Measurements from ENCODE around the gene FGG. TPM values are rescaled to one million over a fixed set of nuclear protein-coding genes. Genes with fewer than 3 reads are reported as not detected.

The FGG gene
- total and polyA plus RNA-seq, 2 of the 8 experiments (the other 6 are each of a cell fraction or from before 2014, with no cell fraction given) = not detected

DNA sequence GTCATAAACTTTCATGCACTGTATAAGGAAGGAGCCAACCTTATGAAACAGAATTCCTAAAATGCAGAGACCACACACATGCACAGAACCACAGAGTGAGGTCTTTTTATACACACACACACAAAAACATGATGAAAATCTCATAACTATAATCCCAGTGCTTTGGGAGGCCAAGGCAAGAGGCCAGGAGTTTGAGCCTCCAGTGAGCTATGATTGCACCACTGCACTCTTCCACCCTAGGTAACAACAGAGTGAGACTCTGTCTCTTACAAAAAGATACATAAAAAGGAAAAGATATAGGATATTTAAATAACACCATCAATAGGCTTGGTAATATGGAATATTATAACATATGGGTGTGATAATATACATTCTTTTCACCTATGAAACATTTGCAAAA, 32.5 kb downstream of the FGG start:
- ChIA-PET CTCF (ENCODE audit: partially characterized antibody) (interaction anchor here (1.8 to 2.9 kb wide), 2 partner anchors 14 to 39 kb away, joined by 7 to 13 read pairs; no protein-coding TSS in a partner anchor), POLR2A (ENCODE audit: partially characterized antibody) (no interaction called here)
- DNase-seq (ENCODE audit: low read depth in 1 of 2, low spot score in 2 of 2) = no peak
- TF ChIP-seq ASH2L (IDR thresholded peaks at IDR 0.05; ENCODE audit: low read length) (no peak), RBBP5 (IDR thresholded peaks at IDR 0.05; ENCODE audit: borderline replicate concordance, low read depth, low read length) (no peak), RFX5 (IDR thresholded peaks at IDR 0.05; ENCODE audit: borderline replicate concordance, low read depth, low read length) (no peak), POU5F1 (IDR thresholded peaks at IDR 0.05; ENCODE audit: low read depth, low read length) (no peak), RXRA (IDR thresholded peaks at IDR 0.05; ENCODE audit: insufficient read depth, low read depth, low read length) (no peak), CEBPB (IDR thresholded peaks at IDR 0.05; ENCODE audit: low read depth, low read length) (no peak), SAP30 (IDR thresholded peaks at IDR 0.05; ENCODE audit: insufficient read depth, insufficient replicate concordance, low read length) (no peak), POLR2A (IDR thresholded peaks at IDR 0.05; ENCODE audit: control extremely low read depth in 1 of 2, low read depth in 2 of 2, low read length in 2 of 2) (no peak), RNF2 (IDR thresholded peaks at IDR 0.05; ENCODE audit: borderline replicate concordance, low read depth, low read length, missing control alignments, poor library complexity, severe bottlenecking) (no peak), JUN (IDR thresholded peaks at IDR 0.05; ENCODE audit: low read depth, low read length) (no peak)
- TF ChIP-seq, protein P1, sequence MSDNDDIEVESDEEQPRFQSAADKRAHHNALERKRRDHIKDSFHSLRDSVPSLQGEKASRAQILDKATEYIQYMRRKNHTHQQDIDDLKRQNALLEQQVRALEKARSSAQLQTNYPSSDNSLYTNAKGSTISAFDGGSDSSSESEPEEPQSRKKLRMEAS (IDR thresholded peaks at IDR 0.05) = no peak
- TF ChIP-seq, protein P2, sequence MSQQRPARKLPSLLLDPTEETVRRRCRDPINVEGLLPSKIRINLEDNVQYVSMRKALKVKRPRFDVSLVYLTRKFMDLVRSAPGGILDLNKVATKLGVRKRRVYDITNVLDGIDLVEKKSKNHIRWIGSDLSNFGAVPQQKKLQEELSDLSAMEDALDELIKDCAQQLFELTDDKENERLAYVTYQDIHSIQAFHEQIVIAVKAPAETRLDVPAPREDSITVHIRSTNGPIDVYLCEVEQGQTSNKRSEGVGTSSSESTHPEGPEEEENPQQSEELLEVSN (IDR thresholded peaks at IDR 0.05) = no peak
- TF ChIP-seq, protein P3, sequence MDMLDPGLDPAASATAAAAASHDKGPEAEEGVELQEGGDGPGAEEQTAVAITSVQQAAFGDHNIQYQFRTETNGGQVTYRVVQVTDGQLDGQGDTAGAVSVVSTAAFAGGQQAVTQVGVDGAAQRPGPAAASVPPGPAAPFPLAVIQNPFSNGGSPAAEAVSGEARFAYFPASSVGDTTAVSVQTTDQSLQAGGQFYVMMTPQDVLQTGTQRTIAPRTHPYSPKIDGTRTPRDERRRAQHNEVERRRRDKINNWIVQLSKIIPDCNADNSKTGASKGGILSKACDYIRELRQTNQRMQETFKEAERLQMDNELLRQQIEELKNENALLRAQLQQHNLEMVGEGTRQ (IDR thresholded peaks at IDR 0.05; ENCODE audit: low read length) = no peak

More for the DNA sequence above, 32.5 kb downstream of the FGG start:
- no peak overlapping the region for H2BK5ac ChIP-seq (ENCODE audit: low read depth, low read length)
- no peak overlapping the region for H3K4me3 ChIP-seq (ENCODE audit: extremely low read depth in 1 of 4, insufficient read depth in 2 of 4, low read depth in 3 of 4, low read length in 4 of 4)
- no peak overlapping the region for H3K14ac ChIP-seq (ENCODE audit: insufficient read length)
- no peaks in the 10 kb centered on the region for H3K23me2 ChIP-seq (ENCODE audit: low read depth, low read length)
- H2BK120ac ChIP-seq (replicated peaks; ENCODE audit: low read depth, low read length) = no peak overlapping the region
- H3K9ac ChIP-seq (replicated peaks in 1 of 4; ENCODE audit: extremely low read depth in 1 of 4, low read depth in 3 of 4, low read length in 3 of 4) = no peak overlapping the region
- no peaks in the 10 kb centered on the region for H3K36me3 ChIP-seq (ENCODE audit: control insufficient read depth in 2 of 4, insufficient read depth in 4 of 4, low read length in 3 of 4)
- no peak for FAIRE-seq
- H3K79me1 ChIP-seq (ENCODE audit: low read depth, low read length) = no peaks in the 10 kb centered on the region
- H3K79me2 ChIP-seq (ENCODE audit: control insufficient read depth in 1 of 2, insufficient read depth in 2 of 2, low read length in 2 of 2) = no peaks in the 10 kb centered on the region
- H4K91ac ChIP-seq (replicated peaks; ENCODE audit: insufficient read length, low read length) = no peak overlapping the region
- no peak overlapping the region for H2BK12ac ChIP-seq (ENCODE audit: low read depth, low read length)
- H4K8ac ChIP-seq (ENCODE audit: extremely low read depth, insufficient read depth, low read length) = no peak overlapping the region
- H3K4ac ChIP-seq (replicated peaks; ENCODE audit: insufficient read length, low read depth, low read length) = no peak overlapping the region
- no peak overlapping the region for H3K27ac ChIP-seq (ENCODE audit: low read depth, low read length)
- H2AK5ac ChIP-seq (ENCODE audit: low read depth, low read length) = no peak overlapping the region
- H3K23ac ChIP-seq (ENCODE audit: insufficient read length) = no peak overlapping the region
- H2AFZ ChIP-seq (ENCODE audit: low read length) = no peak overlapping the region
- no peak overlapping the region for H3K4me2 ChIP-seq (ENCODE audit: insufficient read depth in 1 of 2, low read depth in 2 of 2, low read length in 2 of 2)
- no peak overlapping the region for H4K5ac ChIP-seq (ENCODE audit: insufficient read length, low read depth, low read length)
- no peak overlapping the region for H2BK20ac ChIP-seq (ENCODE audit: low read length)
- no peaks in the 10 kb centered on the region for H4K20me1 ChIP-seq (replicated peaks in 1 of 2; ENCODE audit: control insufficient read depth in 1 of 2, insufficient read depth in 2 of 2, low read length in 2 of 2)
- H3K9me3 ChIP-seq (ENCODE audit: insufficient read depth in 2 of 2, low read depth in 1 of 2, low read length in 1 of 2) = no peaks in the 10 kb centered on the region
- no peaks in the 10 kb centered on the region for H3K27me3 ChIP-seq (replicated peaks in 1 of 4; ENCODE audit: control insufficient read depth in 3 of 4, extremely low read depth in 1 of 4, insufficient read depth in 3 of 4, low read length in 3 of 4)
- H3K4me1 ChIP-seq (replicated peaks in 1 of 4; ENCODE audit: control insufficient read depth in 3 of 4, insufficient read depth in 4 of 4, low read length in 3 of 4) = no peaks in the 10 kb centered on the region
- H3K56ac ChIP-seq (replicated peaks; ENCODE audit: insufficient read length, low read depth, low read length) = no peak overlapping the region
- no peak overlapping the region for H3K18ac ChIP-seq (ENCODE audit: extremely low read depth, low read length)
- H2BK15ac ChIP-seq (ENCODE audit: low read length) = no peak overlapping the region

Measured in H1 (cell line).